ENCODE measurements around the gene NMNAT3.
"Not testable (repeated sequence)": the region's sequence is repeated elsewhere in the genome, so short reads cannot be mapped to it uniquely, and the experiment has no call there.

The NMNAT3 gene

DNA sequence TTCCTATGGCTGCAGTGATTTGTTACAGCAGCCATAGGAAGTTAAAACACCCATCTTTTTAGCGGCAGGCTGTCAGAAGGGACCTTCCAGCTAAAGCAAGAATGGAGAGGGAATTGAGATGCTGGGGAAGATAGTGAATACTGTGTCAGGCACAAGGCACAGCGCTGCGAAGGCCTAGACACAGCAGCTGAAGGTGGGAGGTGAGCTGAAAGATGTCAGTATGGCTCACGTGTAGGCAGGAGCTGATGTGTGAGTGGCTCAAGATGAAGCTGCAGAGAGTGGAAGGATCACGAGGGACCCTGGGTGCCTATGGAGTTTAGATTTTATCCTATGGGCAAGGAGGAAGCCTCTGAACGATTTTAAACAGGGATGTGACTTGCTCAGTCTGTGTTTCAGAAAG, 44.3 kb downstream of the NMNAT3 start:
- DNase-seq = no peak

DNA sequence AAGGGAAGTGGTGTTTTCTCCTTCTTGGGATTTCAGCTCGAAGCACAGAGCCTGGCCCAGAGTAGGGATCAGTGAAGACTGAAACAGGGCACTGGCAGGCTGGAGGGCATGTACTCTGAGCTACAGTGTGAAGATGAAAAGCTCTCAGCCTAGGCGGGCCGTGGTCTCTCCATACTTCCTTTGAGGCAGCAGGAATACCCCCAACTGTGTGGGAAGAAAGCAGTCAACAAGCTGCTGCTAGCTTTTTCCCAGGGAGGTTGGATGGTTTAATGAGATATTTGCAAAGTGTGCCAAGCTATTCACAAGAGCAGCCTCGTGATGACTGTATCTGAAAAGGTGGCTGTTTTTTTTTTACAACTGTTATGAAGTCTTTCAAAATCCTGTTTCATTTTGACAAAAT, 47.2 kb downstream of the NMNAT3 start:
- DNase-seq = no peak

DNA sequence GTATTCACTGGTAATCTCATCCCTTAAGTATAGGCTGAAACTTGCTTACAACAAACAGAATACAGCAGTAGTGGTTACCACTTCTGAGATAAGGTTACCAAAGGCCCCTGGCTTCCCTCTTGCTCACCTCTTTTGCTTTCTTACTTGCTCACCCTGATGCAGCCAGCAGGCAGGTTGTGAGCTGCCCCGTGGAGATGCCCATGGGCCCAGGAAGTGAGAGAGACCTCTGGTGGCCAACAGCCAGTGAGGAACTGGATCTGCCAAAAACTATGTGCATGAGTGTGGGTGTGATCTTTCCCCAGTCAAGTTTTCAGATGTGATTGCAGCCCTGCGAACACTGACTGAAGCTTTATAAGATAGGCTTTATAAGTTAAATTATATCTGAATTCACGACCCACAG, 48.7 kb downstream of the NMNAT3 start:
- DNase-seq = no peak

DNA sequence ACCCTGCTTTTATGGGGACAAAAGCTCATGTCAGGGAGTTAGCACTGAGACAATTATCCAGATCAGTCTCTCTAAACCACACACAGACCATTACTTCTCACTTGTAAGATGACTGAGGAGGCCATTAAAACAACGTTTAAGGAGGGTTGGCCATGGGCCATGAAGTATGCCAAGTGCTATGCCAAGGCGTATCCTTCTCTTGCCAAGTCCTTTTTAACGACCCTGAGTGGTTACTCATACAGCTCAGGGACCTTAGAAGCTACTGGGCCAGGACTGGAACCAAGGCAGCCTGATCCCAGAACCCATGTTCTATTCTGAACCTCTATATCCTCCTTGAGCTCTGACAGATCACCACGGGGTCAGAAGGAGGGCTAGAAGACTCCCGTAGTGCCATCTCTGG, 50.0 kb downstream of the NMNAT3 start:
- no peak for DNase-seq

DNA sequence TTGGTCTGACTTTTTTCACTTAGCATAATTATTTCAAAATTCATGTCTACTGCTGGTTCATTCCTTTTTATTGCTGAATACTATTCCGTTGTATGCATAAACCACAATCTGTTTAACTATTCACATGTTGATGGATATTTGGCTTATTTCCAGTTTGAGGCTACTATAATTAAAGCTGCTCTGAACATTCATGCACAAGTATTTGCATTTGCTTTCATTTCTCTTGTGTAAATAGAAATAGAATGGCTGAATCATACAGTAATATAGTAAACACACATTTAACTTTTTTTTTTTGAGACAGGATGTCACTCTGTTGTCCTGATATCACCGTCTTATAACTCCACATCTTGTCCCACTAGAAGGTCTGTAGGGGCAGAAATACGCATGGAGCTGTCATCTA, 57.3 kb downstream of the NMNAT3 start:
- DNase-seq = no peak

DNA sequence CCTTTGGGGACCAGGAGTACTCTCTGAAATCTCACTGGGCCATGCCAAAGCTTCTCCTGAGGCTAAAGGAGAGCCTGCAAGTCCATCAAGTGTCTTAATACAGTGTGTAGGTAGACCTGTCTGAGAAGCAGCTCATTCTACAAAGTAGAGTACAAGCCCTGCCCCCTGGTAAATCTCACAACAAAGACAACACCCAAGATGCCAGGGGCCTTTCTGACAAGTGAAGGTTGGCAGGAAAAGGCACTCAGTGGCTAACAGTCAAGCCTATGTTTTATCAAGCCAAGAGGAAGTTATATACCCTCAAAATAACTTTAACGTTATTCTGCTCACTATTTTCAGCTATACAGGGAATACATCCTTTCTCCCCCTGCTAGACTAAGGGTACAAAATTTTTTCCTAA, 58.3 kb downstream of the NMNAT3 start:
- no peak for DNase-seq

DNA sequence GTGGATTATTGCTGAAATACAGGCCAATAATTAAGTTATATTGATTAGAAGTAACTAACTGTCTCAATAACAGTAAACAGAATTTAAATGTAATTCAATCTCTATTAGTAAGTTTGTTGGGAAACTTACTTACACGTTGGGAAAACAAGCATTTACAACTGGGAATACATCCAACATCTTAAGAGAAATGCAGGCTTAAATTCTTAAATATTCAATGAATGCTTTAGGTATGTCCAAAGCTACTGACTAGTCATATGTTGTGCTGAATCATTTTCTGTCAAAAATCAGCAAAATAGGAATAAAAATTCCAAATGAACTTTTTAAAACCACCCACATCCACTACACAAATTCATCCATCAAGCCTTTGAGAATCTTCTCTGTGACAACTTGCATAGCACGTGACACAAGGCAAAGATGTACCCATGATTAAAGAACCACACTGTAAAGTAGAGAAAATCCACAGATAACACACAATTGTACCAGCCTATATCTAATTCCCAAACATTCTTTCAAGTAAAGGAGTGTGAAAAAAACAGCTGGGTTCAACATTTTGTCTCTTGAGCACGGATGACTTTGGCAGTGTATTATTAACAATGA, 60.0 kb downstream of the NMNAT3 start:
- no peak for DNase-seq

DNA sequence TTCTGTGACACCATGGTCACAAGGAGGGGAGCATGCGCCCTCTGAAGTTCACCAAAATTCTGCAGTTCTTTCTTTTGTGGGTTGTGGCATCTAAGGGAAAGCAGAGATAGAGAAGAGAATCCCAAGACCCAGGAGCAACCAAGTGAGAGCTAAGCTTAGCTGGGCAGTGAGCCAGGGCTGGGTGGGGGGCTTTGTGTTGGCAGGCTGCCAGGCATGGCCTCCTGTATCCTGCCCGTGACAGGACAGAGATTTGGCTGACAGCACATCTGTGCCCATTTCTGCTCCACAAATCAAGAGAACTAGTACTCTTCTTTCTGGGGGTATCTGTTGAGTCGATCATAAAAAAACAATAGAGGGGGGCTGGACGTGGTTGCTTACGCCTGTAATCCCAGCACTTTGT, 66.2 kb downstream of the NMNAT3 start:
- DNase-seq = no peak

DNA sequence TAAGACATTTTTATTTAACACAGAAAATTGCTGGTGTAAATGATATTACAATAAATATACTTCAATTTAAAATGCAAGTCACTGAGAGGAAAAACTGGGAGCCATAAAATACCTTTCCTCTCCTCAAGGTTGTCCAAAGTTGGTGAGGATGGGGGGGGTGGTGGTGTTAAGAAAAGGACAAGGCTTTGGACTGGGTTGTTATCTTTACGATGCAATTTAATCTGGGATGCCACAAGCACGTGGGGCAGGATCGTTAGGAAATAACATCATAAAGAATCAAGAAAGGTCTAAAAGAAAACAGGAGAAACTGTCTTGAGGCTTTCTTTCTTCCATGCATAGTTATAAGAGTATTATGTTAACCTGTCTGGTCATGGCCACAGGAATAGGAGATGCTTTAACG, 66.9 kb downstream of the NMNAT3 start:
- DNase-seq = no peak

DNA sequence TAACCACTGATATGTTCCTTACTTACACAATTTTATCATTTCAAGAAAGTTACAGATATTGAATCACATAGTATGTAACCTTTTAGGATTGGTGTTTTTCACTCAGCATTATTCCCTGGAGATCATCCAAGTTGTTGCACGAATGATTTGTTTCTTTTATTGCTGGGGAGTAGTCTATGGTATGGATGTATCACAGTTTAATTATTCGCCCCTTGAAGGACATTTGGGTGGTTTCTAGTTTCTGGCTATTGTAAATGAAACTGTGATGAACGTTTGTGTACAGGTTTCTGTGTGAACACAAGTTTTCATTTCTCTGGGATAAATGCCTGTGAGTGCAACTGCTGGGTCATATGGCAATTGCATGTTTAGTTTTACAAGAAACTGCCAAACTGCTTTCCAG, 68.8 kb downstream of the NMNAT3 start:
- no peak for DNase-seq

DNA sequence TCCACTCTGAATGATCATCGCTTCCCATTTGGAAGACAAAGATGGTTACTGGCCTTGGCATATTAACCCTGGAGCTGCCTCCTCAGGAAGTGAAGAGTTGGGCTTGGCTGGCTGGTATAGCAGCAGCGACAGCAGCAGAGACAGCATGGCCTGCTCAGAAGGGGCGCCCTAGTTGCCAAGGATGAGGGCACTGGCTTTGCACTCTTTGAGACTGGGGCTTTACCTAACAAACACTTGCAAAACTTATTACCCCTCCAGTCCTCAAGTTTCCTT, 69.7 kb downstream of the NMNAT3 start:
- DNase-seq = no peak

DNA sequence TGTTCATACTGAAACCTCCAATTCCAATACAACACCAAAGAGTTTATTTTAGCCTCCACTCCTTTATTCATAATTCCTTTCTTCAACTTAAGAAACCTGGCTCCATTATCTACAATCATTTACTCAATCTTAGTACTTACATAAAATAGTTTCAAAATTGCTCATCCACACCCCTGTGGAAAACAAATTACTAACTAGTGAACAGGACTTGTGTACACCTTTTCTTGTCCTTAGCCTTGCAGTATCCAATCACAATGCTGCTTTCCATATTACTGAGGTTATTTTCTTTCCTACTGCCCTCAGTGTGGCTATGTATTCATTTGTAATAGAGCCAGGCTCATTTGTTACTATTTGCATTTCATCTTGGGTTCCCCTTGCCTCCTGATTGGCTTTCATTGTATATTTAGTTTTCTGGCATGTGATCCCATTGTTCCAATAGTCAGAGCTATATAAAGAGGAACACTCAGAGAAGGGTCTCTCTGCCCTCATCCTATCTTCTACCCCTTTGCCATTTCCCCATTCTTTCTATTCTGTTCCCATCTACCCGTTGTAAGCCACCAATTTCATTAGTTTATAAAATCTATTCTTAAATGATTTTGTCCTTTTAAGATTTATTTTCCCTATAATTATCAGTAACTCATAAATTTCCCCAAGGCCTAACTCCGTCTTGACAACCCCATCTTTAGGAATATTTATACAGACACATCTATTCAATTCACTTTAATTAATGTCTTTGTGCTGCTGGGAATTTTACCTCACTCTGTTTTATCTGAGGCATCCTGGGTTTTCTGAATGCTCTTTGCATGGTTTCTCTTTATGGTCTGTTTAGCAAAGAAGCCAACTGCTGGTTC, 70.3 kb downstream of the NMNAT3 start:
- no peak for DNase-seq

DNA sequence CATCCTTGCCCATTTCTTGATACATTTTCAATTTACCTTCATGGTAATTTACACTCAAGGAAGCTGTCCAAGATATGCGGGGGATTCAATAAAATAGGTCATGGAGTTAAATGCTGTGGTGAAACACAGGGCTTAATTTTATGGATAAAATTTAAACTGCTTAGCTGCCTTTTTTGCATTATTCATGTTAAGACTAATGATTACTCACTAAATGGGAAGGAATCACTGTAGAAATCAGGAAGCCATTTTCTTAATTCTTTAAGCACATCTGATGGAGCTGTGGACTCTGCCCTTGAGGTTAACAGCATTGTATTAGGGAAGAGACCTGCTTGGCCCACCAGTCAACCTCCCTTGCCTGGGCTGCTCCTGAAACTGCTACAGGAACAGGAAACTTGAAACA, 75.8 kb downstream of the NMNAT3 start:
- no peak for DNase-seq

DNA sequence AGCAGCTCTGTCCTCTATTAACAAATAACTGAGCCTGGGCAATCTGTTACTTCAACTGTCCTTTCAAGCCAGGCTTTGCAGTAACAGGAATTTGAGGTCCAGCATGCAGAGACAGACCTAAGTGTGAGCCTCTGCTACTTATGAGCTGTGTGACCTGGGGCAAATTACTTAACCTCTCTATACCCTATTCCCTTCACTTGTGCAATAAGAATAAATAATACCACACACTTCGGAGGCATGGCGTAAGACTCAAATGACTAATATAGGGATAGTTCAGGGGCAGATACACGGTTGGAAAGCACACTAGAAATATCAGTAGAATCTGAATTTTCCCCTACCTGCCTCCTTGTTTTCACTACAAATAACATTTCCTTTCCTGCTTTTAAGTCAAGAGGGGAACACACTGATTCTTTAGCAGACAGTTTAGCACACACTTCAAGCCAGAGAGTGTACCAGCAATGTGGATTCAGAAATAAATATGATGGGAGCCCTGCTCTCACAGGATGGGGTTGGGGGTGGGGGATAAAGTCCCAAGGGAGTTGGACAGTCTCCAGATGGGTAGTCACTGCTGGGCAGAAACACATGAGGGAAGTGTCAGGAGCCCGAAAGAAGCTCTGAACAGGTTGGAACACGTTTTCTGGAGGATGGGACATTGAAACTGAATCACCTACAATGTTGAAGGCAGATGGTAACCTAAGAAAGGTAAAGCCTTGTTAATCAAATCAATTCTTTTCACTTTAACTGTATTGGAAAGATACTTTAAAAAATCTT, 76.4 kb downstream of the NMNAT3 start:
- DNase-seq = no peak

DNA sequence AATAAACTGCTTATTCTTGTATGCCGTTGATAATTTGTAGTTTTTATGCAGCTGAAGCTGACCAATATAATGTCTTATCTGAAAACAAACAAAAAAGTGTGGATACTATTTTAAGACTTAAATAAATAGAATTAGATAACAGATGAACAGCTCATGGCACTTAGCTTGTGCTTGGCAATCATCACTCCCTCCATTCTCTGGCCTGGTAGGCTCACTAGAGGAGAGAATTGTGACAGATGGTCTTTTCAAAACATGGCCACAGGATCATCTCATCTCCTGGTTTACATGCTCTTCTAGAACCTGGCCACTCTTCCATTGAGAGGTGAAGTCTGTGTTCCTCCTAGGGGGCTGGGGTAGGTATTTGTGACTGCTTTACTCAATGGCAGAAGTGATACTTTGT, 79.8 kb downstream of the NMNAT3 start:
- DNase-seq = no peak

DNA sequence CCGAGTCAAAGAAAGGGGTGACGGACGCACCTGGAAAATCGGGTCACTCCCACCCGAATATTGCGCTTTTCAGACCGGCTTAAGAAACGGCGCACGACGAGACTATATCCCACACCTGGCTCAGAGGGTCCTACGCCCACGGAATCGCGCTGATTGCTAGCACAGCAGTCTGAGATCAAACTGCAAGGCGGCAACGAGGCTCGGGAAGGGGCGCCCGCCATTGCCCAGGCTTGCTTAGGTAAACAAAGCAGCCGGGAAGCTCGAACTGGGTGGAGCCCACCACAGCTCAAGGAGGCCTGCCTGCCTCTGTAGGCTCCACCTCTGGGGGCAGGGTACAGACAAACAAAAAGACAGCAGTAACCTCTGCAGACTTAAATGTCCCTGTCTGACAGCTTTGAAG, 86.6 kb downstream of the NMNAT3 start:
- not testable (repeated sequence) for DNase-seq

DNA sequence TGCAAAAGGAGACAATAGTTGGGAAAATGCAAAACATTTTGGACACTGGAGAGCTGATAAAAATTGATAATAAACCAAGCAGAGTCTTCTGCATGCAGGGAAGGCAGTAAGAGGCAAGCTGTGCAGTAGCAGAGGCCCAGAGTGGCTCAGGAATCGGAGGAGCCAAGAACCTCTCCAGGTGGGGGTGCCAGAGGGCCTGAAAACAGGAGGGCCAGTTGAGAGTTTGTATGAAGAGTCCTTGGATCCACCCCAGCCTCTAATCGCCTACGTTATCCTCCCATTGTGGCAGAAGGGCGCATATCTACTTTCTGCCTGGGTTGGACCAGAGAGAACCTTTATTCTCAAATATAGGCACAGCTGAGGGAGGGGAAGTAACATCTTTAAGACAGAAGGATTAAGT, 89.3 kb downstream of the NMNAT3 start:
- no peak for DNase-seq

DNA sequence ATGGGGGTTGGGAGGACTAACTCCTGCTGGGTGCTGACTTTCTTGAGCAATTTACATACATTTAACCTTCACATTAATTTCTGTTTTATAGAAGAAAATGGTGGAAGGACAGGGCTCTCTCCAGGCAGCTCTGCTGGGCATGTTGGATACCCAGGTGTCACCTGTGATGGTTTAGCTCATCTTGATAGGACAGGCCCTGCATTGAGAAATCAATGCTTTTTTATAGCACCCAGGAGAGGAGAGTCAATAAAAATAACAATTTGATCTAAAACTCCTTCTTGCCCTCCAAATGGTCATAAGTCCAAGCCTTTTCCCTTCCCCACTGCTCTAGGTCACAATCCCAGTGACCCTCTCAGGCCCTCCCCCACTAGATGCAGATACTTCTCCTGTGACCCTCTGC, 90.0 kb downstream of the NMNAT3 start:
- DNase-seq = no peak

DNA sequence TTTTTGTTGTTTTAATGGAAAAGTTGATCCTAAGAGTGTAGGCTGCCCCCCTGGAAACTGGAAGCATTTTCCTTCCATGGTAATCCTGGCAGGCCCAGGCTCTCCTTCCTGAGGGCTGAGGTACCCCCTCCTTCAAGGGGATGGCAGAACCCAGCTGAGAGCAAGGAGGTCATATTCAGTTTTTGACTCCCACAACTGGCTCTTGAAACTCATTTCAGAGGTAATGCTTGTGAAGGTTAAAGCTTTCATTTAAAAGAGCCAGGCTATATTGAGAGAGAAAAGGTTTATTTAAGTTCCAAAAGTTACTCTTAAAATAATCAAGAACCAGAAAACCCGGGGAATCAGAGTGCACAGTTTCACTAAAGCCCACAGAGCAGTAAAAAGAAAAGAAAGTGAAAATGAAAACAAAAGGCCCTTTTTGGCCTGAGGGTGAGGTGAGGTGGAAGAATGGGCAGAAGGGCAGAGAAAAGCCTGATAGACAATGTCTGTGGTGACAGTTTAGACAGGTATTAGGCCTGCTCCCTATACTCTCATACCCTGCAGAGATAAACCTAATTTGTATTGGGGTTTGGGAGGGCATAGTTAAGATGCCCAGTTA, 91.3 kb downstream of the NMNAT3 start:
- no peak for DNase-seq

DNA sequence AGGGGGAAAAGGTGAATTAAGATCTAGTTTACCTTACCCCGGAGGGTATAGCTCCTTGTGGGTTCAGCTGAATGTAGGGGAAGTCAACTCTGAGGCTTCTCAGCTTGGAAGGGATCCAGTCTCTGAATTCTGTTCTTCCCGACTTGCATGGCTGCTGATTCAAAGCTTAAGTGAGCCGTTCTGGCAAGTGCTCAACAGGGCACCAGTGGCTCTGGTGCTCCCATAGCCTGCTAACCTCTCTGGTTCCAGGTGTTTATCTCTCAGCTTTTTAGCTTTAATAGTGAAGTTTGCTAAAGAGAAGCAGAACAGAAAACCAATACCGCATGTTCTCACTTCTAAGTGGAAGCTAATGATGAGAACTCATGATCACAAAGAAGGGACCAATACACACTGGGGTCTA, 92.0 kb downstream of the NMNAT3 start:
- DNase-seq = no peak

DNA sequence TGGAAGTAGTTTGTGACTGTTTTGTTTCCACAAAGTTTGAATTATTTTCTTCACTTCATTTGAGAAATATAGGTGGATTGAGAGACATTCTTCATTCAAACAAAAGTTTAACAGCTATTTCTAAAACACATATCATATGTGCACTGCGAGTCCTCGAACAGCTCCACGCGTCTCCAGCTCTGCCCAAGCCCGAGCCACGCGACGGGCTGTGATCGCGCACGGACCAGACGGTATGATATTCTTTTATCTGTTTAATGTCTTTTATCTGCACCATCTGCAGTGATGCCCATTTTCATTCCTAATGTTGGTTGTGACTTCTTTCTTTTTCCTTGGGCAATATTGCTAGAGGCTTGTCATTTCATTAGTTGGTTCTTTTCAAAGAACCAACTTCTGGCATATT, 94.1 kb downstream of the NMNAT3 start:
- not testable (repeated sequence) for DNase-seq

DNA sequence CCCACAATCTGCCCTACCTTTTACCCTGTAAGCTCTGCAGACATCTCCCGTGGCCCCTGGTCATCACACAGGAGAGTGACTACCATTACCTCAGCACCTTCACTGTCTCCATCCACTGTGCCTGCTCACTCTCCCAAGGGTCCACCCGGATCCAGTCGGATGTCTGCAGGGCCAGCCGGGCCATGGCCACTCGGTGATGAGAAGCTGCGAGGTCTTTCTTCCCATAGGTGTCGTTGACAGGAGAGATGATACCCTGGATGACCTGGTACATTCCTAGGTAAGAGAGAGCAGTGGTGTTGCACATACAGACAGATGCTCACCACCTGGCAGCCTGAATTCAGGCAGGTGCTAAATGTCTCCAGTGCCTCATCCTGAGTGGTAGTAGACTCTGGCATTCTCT, 99.0 kb downstream of the NMNAT3 start:
- no peak for DNase-seq

DNA sequence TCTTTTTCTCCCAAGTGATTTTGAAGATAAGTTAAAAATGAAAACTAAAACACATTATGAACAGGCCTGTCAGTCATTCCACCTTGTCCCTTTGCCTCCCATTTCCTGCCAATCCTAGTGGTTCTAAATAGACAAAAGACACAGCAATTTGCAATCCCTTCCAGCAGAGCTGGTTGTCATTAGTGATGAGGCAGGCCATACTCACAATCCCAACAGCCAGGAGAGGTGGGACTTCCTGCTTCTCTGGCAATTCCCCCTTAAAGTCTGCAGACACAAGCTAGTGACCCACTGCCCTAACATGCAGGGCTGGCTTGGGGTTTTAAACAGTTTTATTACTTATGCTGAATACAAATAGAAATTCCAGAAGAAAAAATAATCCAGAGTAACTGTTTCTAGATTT, 99.9 kb downstream of the NMNAT3 start:
- DNase-seq = no peak

DNA sequence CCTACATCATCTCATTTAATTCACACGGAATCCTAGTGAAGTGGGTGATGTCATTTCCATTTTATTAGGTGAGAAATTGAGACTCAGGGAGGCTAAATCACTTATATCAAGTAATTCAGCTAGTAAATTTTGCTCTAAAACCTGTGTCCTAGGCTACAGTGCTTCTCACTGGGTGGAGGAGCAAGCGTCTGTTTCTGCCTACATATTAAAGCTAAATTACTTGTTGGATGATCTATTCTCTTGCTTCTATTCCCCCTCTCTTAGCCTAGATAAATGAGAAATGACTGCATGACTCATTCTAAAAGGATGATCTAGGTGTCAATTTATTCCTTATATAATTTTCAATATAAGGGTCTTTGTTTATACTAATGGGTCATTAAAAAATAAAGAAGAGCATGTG, 100.4 kb downstream of the NMNAT3 start:
- no peak for DNase-seq
